NCI-H345 treated with DMSO at 0.1 percent for 48 hours (cell line): ENCODE data around the gene UNC5A.

ENCODE experiments used
- DNase-seq: peaks from one replicate; lab custom pipeline; 2025; ENCODE audit not compliant: unreplicated experiment; lab: John Stamatoyannopoulos, UW

Gene UNC5A

DNA sequence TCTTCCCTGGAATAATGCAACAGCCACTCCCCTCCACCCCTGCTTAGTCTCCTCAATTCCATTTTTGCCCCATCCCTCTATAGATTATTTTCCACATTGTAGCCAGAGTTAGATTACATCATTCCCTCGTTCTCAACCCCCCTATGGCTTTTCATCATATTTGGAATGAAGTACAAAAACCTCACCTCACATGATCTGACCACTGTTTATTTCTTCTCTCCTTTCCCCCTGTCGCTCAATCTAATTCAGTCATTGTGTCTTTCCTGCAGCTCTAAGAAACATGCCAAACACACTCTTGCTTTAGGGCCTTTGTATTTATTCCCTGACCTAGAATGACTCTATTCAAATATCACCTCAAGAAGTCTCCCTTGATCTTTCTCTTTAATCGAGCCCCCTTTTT is 111.4 kb downstream of the UNC5A start:
- no peak for DNase-seq

- DNase-seq: no peak
Observed at GRCh38 chr5:176922817-176923216, 112.5 kb downstream of the UNC5A start.

DNA sequence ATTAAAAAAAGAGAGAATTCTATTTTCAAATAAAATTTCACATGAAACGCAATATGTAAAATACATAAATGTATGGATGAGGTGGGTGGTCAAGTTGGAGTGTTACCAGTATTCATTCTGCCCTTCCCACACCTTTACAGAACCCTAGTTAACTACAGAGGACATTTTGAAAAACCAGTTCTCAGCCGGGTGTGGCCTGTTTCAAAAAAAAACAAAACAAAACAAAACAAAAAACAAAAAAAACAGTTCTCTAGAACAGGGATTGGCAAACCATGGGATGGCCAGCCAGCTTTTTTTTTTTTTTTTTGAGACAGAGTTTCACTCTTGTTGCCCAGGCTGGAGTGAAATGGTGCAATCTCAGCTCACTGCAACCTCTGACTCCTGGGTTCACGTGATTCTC is 117.2 kb downstream of the UNC5A start:
- DNase-seq: no peak

DNA sequence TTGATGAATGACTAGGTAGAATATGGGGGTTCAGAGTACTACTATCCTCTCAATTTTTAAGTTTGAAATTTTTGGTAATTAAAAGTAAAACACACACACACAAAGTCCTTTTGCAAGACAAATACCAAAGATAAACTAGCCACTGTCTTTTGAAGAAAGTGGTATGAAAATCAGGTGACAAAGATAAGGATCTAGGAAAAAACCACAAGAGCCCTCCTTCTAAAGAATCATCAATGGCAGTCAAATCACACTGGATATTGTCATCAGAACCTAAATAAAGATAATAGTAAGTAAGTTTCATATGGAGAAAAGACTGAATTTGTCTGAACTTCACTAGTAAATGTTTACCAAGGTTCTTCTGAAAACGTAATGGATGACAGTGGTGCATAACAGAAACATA is 119.3 kb downstream of the UNC5A start:
- DNase-seq: no peak
